ENCODE results near the gene ARMC8. TPM values are rescaled to one million over a fixed set of nuclear protein-coding genes. Genes with fewer than 3 reads are reported as not detected.

The ARMC8 gene
- polyA plus RNA-seq, 1 donor from 2014 or later, result 90.6 TPM

- Histone ChIP-seq H3K79me2 (replicated peaks; ENCODE audit: insufficient read depth, low read length) (no peaks in the 10 kb centered on the region), H3K9ac (ENCODE audit: low read length) (no peak overlapping the region), H3K27me3 (ENCODE audit: insufficient read depth, low read depth, low read length) (no peaks in the 10 kb centered on the region), H3K9me3 (ENCODE audit: low read length) (no peaks in the 10 kb centered on the region), H3F3A (ENCODE audit: insufficient read depth, low read length, poor library complexity, severe bottlenecking) (no peaks in the 10 kb centered on the region), H3K4me3 (ENCODE audit: low read length) (no peak overlapping the region), H3K36me3 (ENCODE audit: insufficient read depth, low read length) (no peaks in the 10 kb centered on the region), H3K27ac (ENCODE audit: low read length) (no peak overlapping the region), H4K20me1 (ENCODE audit: insufficient read depth) (no peaks in the 10 kb centered on the region), H2AFZ (ENCODE audit: low read depth, low read length) (no peak overlapping the region), H3K9me2 (ENCODE audit: insufficient read depth, low read length) (no peaks in the 10 kb centered on the region), H3K4me2 (ENCODE audit: low read length) (no peak overlapping the region)
- TF ChIP-seq RAD21 (conservative IDR thresholded peaks at IDR 0.05), result no peak
- TF ChIP-seq, protein P1, sequence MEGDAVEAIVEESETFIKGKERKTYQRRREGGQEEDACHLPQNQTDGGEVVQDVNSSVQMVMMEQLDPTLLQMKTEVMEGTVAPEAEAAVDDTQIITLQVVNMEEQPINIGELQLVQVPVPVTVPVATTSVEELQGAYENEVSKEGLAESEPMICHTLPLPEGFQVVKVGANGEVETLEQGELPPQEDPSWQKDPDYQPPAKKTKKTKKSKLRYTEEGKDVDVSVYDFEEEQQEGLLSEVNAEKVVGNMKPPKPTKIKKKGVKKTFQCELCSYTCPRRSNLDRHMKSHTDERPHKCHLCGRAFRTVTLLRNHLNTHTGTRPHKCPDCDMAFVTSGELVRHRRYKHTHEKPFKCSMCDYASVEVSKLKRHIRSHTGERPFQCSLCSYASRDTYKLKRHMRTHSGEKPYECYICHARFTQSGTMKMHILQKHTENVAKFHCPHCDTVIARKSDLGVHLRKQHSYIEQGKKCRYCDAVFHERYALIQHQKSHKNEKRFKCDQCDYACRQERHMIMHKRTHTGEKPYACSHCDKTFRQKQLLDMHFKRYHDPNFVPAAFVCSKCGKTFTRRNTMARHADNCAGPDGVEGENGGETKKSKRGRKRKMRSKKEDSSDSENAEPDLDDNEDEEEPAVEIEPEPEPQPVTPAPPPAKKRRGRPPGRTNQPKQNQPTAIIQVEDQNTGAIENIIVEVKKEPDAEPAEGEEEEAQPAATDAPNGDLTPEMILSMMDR (IDR thresholded peaks at IDR 0.05; ENCODE audit: poor library complexity, severe bottlenecking), result no peak
- TF ChIP-seq POLR2AphosphoS5 (IDR thresholded peaks at IDR 0.05), result no peak
- no peak for TF ChIP-seq MXI1 (conservative IDR thresholded peaks at IDR 0.05; ENCODE audit: poor library complexity, severe bottlenecking)
- TF ChIP-seq EP300 (conservative IDR thresholded peaks at IDR 0.05; ENCODE audit: poor library complexity, severe bottlenecking), result no peak
- no peak for TF ChIP-seq TAF1 (IDR thresholded peaks at IDR 0.05; ENCODE audit: low read depth)
- TF ChIP-seq EZH2 (IDR thresholded peaks at IDR 0.05; ENCODE audit: borderline replicate concordance, insufficient read depth, low read length, poor library complexity, severe bottlenecking), result no peak
- no peak for TF ChIP-seq SMC3 (conservative IDR thresholded peaks at IDR 0.05; ENCODE audit: poor library complexity)
- no peak for TF ChIP-seq REST (IDR thresholded peaks at IDR 0.05; ENCODE audit: borderline replicate concordance)
These were observed 76.0 kb downstream of the ARMC8 start for GRCh38 chr3:138263104-138263503.

- Histone ChIP-seq H3K4me3 (ENCODE audit: low read length) (no peak overlapping the region), H3K9ac (ENCODE audit: low read length) (no peak overlapping the region), H2AFZ (ENCODE audit: low read depth, low read length) (no peak overlapping the region), H3K9me2 (ENCODE audit: insufficient read depth, low read length) (no peaks in the 10 kb centered on the region), H3K4me2 (ENCODE audit: low read length) (no peak overlapping the region), H3K9me3 (ENCODE audit: low read length) (no peaks in the 10 kb centered on the region), H3K79me2 (replicated peaks; ENCODE audit: insufficient read depth, low read length) (no peaks in the 10 kb centered on the region), H3K27ac (ENCODE audit: low read length) (no peak overlapping the region), H3K36me3 (ENCODE audit: insufficient read depth, low read length) (no peaks in the 10 kb centered on the region), H4K20me1 (ENCODE audit: insufficient read depth) (no peaks in the 10 kb centered on the region), H3F3A (ENCODE audit: insufficient read depth, low read length, poor library complexity, severe bottlenecking) (no peaks in the 10 kb centered on the region), H3K27me3 (ENCODE audit: insufficient read depth, low read depth, low read length) (no peaks in the 10 kb centered on the region)
- no peak for TF ChIP-seq EZH2 (IDR thresholded peaks at IDR 0.05; ENCODE audit: borderline replicate concordance, insufficient read depth, low read length, poor library complexity, severe bottlenecking)
- TF ChIP-seq, protein P1 (IDR thresholded peaks at IDR 0.05; ENCODE audit: poor library complexity, severe bottlenecking), result no peak
These were observed 78.6 kb downstream of the ARMC8 start for GRCh38 chr3:138265745-138266144.
